Hypothalamus (tissue), 51 donors: Measurements from ENCODE around the gene SPATA33.
"Not testable (repeated sequence)": the region's sequence is repeated elsewhere in the genome, so short reads cannot be mapped to it uniquely, and the experiment has no call there.

Experiments
- DNase-seq, 51 donors: peaks; one replicate each; lab custom pipeline; 2025; lab: John Stamatoyannopoulos, UW

Gene SPATA33

GRCh38 chr16:89624777-89625761, 32.6 kb upstream of the SPATA33 start:
- no peak for DNase-seq

GRCh38 chr16:89629827-89630610, 27.6 kb upstream of the SPATA33 start:
- no peak for DNase-seq

- DNase-seq: no peak
Observed at GRCh38 chr16:89633064-89633631, 24.5 kb upstream of the SPATA33 start.

GRCh38 chr16:89634463-89635385, 22.9 kb upstream of the SPATA33 start:
- DNase-seq: not testable (repeated sequence)

GRCh38 chr16:89636663-89637062, 21.0 kb upstream of the SPATA33 start:
- DNase-seq: no peak

- no peak for DNase-seq
Observed at GRCh38 chr16:89637379-89637778, 20.3 kb upstream of the SPATA33 start.

- no peak for DNase-seq
Observed at GRCh38 chr16:89638455-89638854, 19.2 kb upstream of the SPATA33 start.

GRCh38 chr16:89639385-89639784, 18.3 kb upstream of the SPATA33 start:
- DNase-seq: no peak

- no peak for DNase-seq
Observed at GRCh38 chr16:89641458-89642119, 16.0 kb upstream of the SPATA33 start.

- no peak for DNase-seq
Observed at GRCh38 chr16:89642574-89642973, 15.1 kb upstream of the SPATA33 start.

- DNase-seq: no peak
Observed at GRCh38 chr16:89643769-89644300, 13.8 kb upstream of the SPATA33 start.

GRCh38 chr16:89645122-89645521, 12.5 kb upstream of the SPATA33 start:
- DNase-seq: no peak

GRCh38 chr16:89646270-89646669, 11.4 kb upstream of the SPATA33 start:
- no peak for DNase-seq

- DNase-seq: no peak
Observed at GRCh38 chr16:89646906-89647305, 10.7 kb upstream of the SPATA33 start.

- no peak for DNase-seq
Observed at GRCh38 chr16:89651584-89651983, 6.1 kb upstream of the SPATA33 start.

GRCh38 chr16:89653656-89654295, 3.9 kb upstream of the SPATA33 start:
- no peak for DNase-seq

- no peak for DNase-seq
Observed at GRCh38 chr16:89655062-89655643, 2.5 kb upstream of the SPATA33 start.

GRCh38 chr16:89656435-89657121, 1.1 kb upstream of the SPATA33 start:
- DNase-seq: no peak
